OCI-M1 (cell line): Measurements from ENCODE around the gene SYNPR.

ENCODE experiments used
- DNase-seq: peaks from one replicate; lab custom pipeline; 2025; lab: John Stamatoyannopoulos, UW

Gene SYNPR

DNA sequence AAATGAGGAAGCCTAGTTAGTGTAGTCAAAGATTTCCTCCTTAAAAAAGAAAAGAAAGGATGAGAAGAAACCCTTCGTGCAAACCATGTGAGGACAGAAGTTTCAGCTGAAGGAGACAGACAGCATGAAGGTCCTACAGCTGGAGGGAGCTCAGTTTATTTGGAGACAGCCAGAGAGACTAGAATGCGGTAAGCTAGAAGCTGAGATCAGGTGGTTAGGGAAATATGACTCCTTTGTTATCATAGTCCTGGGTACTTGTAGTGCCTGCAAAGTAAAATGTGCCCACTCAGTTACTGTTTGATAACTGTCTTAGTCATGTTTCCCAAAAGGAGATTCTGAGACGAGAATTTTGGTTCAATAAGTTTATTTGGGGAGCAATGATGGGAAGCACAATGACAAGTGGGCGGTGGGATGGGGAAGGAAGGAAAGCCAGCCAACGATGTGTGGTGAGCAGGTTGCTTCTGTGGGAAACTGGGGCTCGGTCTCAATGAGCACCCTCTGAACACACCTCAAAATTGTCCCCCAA, 195.6 kb downstream of the SYNPR start:
- DNase-seq, result peak; percentile 28

GRCh38 chr3:63474828-63475518, 196.9 kb downstream of the SYNPR start:
- DNase-seq, result no peak

- DNase-seq, result no peak
Observed at GRCh38 chr3:63477494-63478129, 199.5 kb downstream of the SYNPR start.

DNA sequence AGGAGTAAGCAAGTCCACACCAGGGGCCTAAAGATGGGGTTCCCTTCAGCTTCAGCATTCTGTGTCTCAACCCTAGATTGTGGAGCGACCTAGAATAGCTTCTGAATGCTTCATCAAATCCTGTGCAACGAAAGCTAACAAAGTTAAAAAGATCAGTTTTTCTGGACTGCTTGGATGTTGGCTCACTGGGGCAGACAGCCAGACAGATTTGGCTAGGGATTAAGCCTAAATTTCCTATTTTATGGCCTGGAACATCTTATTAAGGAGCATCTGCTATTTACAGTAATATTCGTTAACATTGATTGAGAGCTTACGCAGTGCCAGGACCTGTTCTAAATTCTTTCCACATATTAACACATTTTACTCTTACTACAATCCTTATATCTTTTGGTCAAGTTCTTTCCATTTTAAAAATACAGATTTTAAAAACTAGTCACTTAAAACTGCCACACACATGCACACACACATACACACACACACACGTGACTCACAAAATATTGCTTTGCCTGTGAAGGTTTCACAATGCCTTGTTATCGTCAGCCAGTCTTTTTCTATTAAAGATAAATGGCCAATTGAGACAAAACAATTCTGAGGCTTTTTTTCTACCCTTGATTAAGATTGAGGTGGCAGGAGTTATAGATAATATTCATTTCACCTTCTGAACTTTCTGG, 201.0 kb downstream of the SYNPR start:
- no peak for DNase-seq

GRCh38 chr3:63479661-63480035, 201.5 kb downstream of the SYNPR start:
- DNase-seq, result no peak

GRCh38 chr3:63481627-63482026, 203.5 kb downstream of the SYNPR start:
- DNase-seq, result no peak

GRCh38 chr3:63482341-63482740, 204.2 kb downstream of the SYNPR start:
- no peak for DNase-seq

- DNase-seq, result peak; percentile 11
Observed at GRCh38 chr3:63492464-63492863, 214.4 kb downstream of the SYNPR start.

DNA sequence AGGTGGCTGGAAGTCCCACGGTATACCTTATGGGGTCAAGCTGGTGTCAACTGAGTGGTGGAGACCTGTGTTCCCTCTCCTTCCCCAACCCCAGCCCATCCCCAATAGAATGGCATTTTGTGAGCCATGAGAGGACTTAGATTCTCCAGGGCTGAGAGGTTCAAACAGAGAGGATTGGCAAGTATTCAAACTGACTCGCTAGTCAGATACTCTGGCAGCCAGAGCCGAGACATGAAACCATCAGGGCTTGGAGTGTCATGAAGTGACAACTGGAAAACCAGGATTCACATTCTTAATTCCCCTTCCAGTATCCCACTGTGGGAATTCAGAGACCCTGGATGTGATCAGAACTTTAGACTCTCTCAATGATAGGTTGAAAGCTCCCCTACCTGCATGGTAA, 215.0 kb downstream of the SYNPR start:
- no peak for DNase-seq

DNA sequence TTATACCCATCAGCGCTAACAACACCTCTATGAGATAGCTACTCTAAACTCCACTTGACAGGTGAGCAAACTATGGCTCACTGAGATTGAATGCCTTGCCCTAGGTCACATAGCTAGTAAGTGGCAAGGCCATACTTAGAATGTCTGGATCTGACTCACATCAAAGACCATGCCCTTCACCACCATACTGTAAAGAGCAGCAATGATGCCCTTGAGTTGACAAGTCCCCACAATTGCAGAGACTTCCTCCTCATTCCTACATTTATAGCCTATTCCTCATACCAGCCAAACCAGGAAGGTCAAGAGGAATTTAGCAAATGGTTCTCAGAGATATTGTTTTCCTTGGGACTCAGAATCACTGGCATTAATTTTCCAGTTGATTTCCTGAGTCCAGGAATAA, 216.5 kb downstream of the SYNPR start:
- DNase-seq, result no peak

GRCh38 chr3:63497641-63498040, 219.5 kb downstream of the SYNPR start:
- no peak for DNase-seq

DNA sequence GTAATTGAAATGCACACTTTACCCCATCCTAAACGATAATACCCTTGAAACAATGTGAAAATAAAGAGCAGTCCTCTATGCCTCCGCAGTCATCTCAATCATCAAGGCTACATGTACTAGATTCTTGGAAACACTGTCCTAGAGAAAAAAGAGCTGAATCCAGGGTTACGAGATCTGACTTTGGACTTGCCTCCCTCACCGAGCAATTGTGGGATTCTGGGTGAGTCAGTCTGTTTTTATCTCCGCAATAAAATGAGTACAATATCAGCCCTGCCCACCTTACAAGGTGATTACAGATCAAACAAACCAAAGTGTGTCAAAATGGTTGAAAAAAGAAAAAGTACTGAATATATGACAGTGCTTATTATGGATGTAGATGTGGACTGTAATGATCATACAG, 222.1 kb downstream of the SYNPR start:
- DNase-seq, result no peak

GRCh38 chr3:63508305-63508704, 230.2 kb downstream of the SYNPR start:
- DNase-seq, result no peak

DNA sequence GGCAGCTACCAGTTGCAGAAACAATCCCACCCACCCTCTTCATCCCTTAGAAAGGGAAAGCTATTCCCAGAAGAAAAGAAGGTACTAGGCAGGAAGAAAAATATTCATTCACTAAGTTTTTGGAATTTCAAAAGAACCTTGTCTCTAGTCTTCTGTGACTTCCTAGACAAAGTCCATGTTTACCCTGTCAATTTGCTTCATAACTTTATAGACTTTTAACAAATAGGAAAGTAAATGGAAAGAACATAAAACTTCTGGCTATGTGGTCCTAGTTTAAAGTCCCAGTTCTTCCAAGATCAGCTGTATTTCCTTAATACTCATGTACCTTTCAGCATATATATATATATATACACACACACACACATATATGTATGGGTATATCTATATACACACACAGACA, 230.7 kb downstream of the SYNPR start:
- no peak for DNase-seq

GRCh38 chr3:63513791-63514190, 235.7 kb downstream of the SYNPR start:
- DNase-seq, result no peak

DNA sequence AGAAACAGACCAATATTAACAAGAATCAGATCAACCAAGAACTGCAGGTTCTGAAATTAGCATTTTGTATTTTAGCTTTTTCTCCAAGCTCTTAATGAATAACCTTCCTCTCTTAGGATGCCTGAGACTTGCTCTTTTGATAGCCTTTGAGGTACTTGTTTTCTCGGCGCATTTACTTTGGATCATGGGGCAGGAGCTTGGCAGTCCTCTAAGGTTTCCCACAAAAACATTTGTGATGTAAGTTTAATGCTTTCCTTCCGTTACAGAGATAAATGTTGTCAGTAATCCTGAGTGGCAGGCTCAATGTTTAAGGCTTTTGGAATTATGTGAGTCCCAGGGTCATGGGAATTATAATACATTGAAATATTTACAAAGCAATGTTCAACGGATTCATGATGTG, 236.6 kb downstream of the SYNPR start:
- no peak for DNase-seq

- no peak for DNase-seq
Observed at GRCh38 chr3:63519426-63519825, 241.3 kb downstream of the SYNPR start.

DNA sequence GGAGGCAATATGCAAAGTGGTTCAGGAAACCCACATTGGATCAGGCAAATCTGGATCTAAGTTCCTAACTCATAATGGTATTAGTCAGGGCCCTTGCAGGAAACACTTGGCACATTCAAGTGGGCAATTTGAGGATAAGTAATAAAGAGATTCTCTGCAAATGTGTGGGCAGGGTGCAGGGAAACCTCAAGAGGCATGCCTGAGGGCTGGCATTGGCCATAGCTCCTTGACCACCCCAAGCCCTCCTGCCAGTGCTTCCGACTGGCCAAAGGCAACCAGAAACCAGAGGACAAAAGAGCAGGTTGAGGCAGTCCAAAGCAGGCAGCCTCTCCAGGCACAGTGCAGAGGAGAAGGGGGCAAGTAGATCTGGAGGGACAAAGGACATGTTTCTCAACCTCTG, 243.5 kb downstream of the SYNPR start:
- DNase-seq, result no peak

DNA sequence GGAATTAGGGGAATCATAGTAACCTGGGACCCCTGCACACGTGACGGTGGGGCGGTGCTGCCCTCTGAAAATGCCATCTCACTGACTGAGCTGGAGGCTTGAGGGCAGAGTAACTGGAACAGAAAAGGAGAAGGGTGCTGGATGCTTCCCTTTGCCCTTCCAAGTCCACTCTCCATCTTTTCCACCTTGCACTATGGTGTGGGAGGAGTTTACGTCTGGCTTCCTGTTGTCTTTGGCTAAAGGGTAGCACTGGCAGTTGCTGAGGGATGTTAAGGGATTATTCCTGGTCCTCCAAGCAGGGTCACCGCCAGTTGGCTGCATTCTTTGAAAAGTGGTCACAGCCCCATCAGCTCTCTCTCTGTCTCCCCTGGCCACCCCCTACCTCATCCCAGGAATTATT, 245.0 kb downstream of the SYNPR start:
- no peak for DNase-seq

- DNase-seq, result no peak
Observed at GRCh38 chr3:63528325-63529000, 250.4 kb downstream of the SYNPR start.

- DNase-seq, result no peak
Observed at GRCh38 chr3:63532521-63532920, 254.4 kb downstream of the SYNPR start.

- DNase-seq, result peak; percentile 37
Observed at GRCh38 chr3:63538919-63539318, 260.8 kb downstream of the SYNPR start.

- DNase-seq, result no peak
Observed at GRCh38 chr3:63555767-63556166, 277.7 kb downstream of the SYNPR start.
